ENCODE results near the gene C5orf15. TPM values are rescaled to one million over a fixed set of nuclear protein-coding genes. Genes with fewer than 3 reads are reported as not detected.
A peak's percentile ranks its signal among the peaks of the same experiment; 100 is the strongest.

C5orf15 gene
- total RNA-seq, 2 donors from 2014 or later: 29.3 to 30.6 TPM

- DNase-seq (peak in 1 of 2 donors; percentile 31), ATAC-seq (no peak)
- intact Hi-C loops (cut with DNase I, micrococcal nuclease): no loop called here
Observed at GRCh38 chr5:133930061-133930812, 38.2 kb downstream of the C5orf15 start.

- ATAC-seq (no peak), DNase-seq (no peak)
Observed at GRCh38 chr5:133928587-133929393, 39.6 kb downstream of the C5orf15 start.

GRCh38 chr5:133927300-133928180 is 40.9 kb downstream of the C5orf15 start:
- intact Hi-C loops (cut with DNase I, micrococcal nuclease): no loop called here
- DNase-seq (no peak), ATAC-seq (no peak)

More at GRCh38 chr5:133928587-133929393, 39.6 kb downstream of the C5orf15 start:
- intact Hi-C loops (cut with DNase I, micrococcal nuclease): no loop called here

GRCh38 chr5:133926489-133927299 is 41.7 kb downstream of the C5orf15 start:
- DNase-seq: no peak

GRCh38 chr5:133925866-133926488 is 42.4 kb downstream of the C5orf15 start:
- intact Hi-C loops (cut with DNase I, micrococcal nuclease): no loop called here
- ATAC-seq: no peak

More at GRCh38 chr5:133926489-133927299, 41.7 kb downstream of the C5orf15 start:
- peak; percentile 32 for ATAC-seq
- intact Hi-C loops (cut with DNase I, micrococcal nuclease): no loop called here

GRCh38 chr5:133925269-133925668 is 43.2 kb downstream of the C5orf15 start:
- ATAC-seq: no peak
- DNase-seq: no peak
- intact Hi-C loops (cut with DNase I, micrococcal nuclease): no loop called here

More at GRCh38 chr5:133925866-133926488, 42.4 kb downstream of the C5orf15 start:
- no peak for DNase-seq

GRCh38 chr5:133924221-133924920 is 44.1 kb downstream of the C5orf15 start:
- ATAC-seq: no peak
- no peak for DNase-seq
- intact Hi-C loops (cut with DNase I, micrococcal nuclease): no loop called here

- DNase-seq (no peak), ATAC-seq (no peak)
- intact Hi-C loops (cut with DNase I, micrococcal nuclease): no loop called here
Observed at GRCh38 chr5:133921979-133922378, 46.4 kb downstream of the C5orf15 start.

GRCh38 chr5:133921069-133921468 is 47.4 kb downstream of the C5orf15 start:
- DNase-seq: no peak
- intact Hi-C loops (cut with DNase I, micrococcal nuclease): no loop called here
- no peak for ATAC-seq

- no peak for DNase-seq
- ATAC-seq: no peak
- intact Hi-C loops (cut with DNase I, micrococcal nuclease): no loop called here
Observed at GRCh38 chr5:133919148-133920136, 49.0 kb downstream of the C5orf15 start.

GRCh38 chr5:133918731-133919130 is 49.7 kb downstream of the C5orf15 start:
- no peak for DNase-seq
- ATAC-seq: no peak
- intact Hi-C loops (cut with DNase I, micrococcal nuclease): no loop called here

- no peak for ATAC-seq
Observed at GRCh38 chr5:133918316-133918715, 50.1 kb downstream of the C5orf15 start.

GRCh38 chr5:133917785-133918184 is 50.6 kb downstream of the C5orf15 start:
- ATAC-seq (no peak), DNase-seq (no peak)
- intact Hi-C loops (cut with DNase I, micrococcal nuclease): no loop called here

More at GRCh38 chr5:133918316-133918715, 50.1 kb downstream of the C5orf15 start:
- no peak for DNase-seq
- intact Hi-C loops (cut with DNase I, micrococcal nuclease): no loop called here

GRCh38 chr5:133916914-133917313 is 51.5 kb downstream of the C5orf15 start:
- intact Hi-C loops (cut with DNase I, micrococcal nuclease): no loop called here
- no peak for ATAC-seq
- DNase-seq: no peak

GRCh38 chr5:133916479-133916878 is 51.9 kb downstream of the C5orf15 start:
- DNase-seq: no peak
- intact Hi-C loops (cut with DNase I, micrococcal nuclease): no loop called here

GRCh38 chr5:133914434-133914833 is 54.0 kb downstream of the C5orf15 start:
- no peak for DNase-seq
- intact Hi-C loops (cut with DNase I, micrococcal nuclease): no loop called here
- ATAC-seq: no peak

More at GRCh38 chr5:133916479-133916878, 51.9 kb downstream of the C5orf15 start:
- no peak for ATAC-seq
